ENCODE results near the gene ZBTB20. TPM values are rescaled to one million over a fixed set of nuclear protein-coding genes. Genes with fewer than 3 reads are reported as not detected.

Gene ZBTB20
- total RNA-seq, 1 donor from 2014 or later, result 27.5 TPM

DNA sequence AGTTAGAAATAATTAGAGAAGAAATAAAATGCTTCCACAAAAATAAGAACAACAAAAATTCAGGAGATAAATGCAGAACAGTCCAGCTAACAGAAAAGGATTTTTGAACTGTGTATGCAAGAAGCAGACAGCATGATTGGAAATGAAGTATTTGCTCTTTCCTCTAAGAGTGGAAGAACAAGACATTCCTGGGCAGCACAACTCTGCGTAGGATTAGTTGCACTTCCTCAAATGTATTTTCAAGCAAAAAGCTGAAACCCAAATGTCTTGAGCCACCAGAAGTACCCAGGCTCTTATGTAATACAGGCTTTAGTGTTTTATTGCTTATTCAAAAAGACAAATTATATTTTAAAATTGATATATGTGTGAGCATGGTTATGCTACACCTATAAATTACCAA lies 127.2 kb downstream of the ZBTB20 start:
- no peak overlapping the region for H3K4me3 Mint-ChIP-seq (ENCODE audit: unreplicated experiment)
- H3K27ac Mint-ChIP-seq (ENCODE audit: unreplicated experiment), result no peak overlapping the region
- H3K9me3 Mint-ChIP-seq (ENCODE audit: unreplicated experiment), result no peaks in the 10 kb centered on the region
- H3K27me3 Mint-ChIP-seq (ENCODE audit: unreplicated experiment), result no peaks in the 10 kb centered on the region
- no peak for DNase-seq
- TF ChIP-seq, protein P1, sequence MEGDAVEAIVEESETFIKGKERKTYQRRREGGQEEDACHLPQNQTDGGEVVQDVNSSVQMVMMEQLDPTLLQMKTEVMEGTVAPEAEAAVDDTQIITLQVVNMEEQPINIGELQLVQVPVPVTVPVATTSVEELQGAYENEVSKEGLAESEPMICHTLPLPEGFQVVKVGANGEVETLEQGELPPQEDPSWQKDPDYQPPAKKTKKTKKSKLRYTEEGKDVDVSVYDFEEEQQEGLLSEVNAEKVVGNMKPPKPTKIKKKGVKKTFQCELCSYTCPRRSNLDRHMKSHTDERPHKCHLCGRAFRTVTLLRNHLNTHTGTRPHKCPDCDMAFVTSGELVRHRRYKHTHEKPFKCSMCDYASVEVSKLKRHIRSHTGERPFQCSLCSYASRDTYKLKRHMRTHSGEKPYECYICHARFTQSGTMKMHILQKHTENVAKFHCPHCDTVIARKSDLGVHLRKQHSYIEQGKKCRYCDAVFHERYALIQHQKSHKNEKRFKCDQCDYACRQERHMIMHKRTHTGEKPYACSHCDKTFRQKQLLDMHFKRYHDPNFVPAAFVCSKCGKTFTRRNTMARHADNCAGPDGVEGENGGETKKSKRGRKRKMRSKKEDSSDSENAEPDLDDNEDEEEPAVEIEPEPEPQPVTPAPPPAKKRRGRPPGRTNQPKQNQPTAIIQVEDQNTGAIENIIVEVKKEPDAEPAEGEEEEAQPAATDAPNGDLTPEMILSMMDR (IDR thresholded peaks at IDR 0.05; ENCODE audit: partially characterized antibody, unreplicated experiment), result no peak
- no peaks in the 10 kb centered on the region for H3K36me3 Mint-ChIP-seq (ENCODE audit: unreplicated experiment)
- H3K4me1 Mint-ChIP-seq (ENCODE audit: low read depth, unreplicated experiment), result no peaks in the 10 kb centered on the region

DNA sequence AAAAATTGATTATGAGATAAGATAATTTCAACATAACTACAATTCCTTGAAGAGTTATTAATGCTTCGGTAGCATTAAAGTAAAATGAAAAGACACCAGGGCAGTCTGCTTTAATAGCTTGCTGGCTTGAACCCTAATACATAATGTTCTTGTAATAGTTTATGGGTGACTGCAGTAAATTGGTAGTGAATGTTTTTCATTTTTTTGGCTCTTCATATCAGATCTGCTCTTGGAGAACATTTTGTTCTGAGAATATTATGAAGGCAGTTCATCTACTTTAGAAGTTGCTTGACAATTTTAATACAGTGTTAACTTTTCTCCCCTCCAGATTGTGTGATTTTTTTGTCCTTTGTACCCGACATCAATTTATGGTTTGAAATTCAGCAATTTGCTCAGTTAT lies 128.4 kb downstream of the ZBTB20 start:
- no peaks in the 10 kb centered on the region for H3K36me3 Mint-ChIP-seq (ENCODE audit: unreplicated experiment)
- H3K27ac Mint-ChIP-seq (ENCODE audit: unreplicated experiment), result no peak overlapping the region
- DNase-seq, result no peak
- no peak overlapping the region for H3K4me3 Mint-ChIP-seq (ENCODE audit: unreplicated experiment)
- no peaks in the 10 kb centered on the region for H3K27me3 Mint-ChIP-seq (ENCODE audit: unreplicated experiment)
- H3K9me3 Mint-ChIP-seq (ENCODE audit: unreplicated experiment), result no peaks in the 10 kb centered on the region
- H3K4me1 Mint-ChIP-seq (ENCODE audit: low read depth, unreplicated experiment), result no peaks in the 10 kb centered on the region
- TF ChIP-seq, protein P1 (IDR thresholded peaks at IDR 0.05; ENCODE audit: partially characterized antibody, unreplicated experiment), result no peak

DNA sequence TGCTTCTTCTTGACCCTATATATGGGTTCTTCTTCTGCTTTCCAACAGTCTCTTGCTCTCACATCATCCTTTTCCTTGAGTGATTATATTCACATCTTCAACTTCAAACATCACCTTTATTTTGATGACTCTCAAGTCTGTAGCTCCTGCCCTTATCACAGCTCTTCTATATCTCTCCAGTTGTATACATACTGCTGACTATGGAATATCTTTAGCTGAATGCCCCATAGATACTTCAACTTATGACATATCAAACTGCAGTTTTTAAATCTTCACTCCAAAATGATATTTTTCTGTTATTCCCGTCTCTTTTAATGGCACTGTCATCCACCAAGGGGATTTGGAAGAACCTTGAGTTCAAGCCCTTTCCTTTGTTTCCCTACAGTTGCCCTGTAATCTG lies 139.1 kb downstream of the ZBTB20 start:
- Mint-ChIP-seq H3K9me3 (ENCODE audit: unreplicated experiment) (no peaks in the 10 kb centered on the region), H3K4me3 (ENCODE audit: unreplicated experiment) (no peak overlapping the region), H3K27me3 (ENCODE audit: unreplicated experiment) (no peaks in the 10 kb centered on the region), H3K27ac (ENCODE audit: unreplicated experiment) (no peak overlapping the region), H3K4me1 (ENCODE audit: low read depth, unreplicated experiment) (no peaks in the 10 kb centered on the region), H3K36me3 (ENCODE audit: unreplicated experiment) (no peaks in the 10 kb centered on the region)
- TF ChIP-seq, protein P1 (IDR thresholded peaks at IDR 0.05; ENCODE audit: partially characterized antibody, unreplicated experiment), result no peak
- DNase-seq, result no peak

DNA sequence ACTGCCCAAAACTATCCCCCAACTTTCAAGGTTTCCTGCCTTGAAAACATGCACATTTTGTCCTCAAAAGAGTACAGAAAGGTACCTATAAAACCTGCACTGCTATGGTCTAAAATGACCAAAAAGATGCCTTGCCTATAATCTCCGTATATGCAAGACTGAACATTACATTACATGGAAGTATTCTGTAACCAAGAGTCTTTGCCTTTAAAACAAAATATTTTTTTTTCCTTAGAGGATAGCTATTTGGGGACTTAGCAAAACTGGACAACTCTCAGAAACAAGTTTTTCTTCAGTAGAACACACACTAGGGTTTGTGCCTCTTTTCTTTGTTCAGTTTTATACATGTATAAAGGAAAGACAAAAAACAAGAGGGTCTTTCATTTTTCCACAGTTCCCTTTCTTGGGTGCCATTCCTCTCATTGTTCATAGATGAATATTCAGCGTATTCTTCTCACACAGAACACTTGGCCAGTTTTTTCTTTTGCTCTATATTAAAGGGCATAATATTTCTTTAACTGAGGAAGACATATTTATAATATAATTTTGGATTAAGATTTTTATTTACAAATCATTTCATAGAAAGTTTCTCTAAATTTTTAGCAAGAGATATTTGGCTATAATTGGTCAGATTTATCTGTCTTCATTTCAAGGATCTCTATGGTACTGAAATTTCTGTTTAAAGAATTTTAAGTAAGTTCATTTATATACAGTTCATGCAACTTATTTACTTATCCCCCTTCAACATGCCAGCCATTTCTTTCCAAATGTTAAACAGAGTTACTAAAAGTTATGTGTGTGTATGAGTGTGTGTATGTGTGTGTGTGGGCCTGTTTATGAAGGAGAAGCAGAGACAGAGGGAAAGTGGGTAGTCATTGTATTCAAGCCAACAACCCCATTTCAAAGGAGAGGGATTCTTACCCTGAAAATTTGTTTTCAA lies 142.6 kb downstream of the ZBTB20 start:
- Mint-ChIP-seq H3K27me3 (ENCODE audit: unreplicated experiment) (no peaks in the 10 kb centered on the region), H3K9me3 (ENCODE audit: unreplicated experiment) (no peaks in the 10 kb centered on the region), H3K4me1 (ENCODE audit: low read depth, unreplicated experiment) (no peaks in the 10 kb centered on the region), H3K4me3 (ENCODE audit: unreplicated experiment) (no peak overlapping the region), H3K36me3 (ENCODE audit: unreplicated experiment) (no peaks in the 10 kb centered on the region), H3K27ac (ENCODE audit: unreplicated experiment) (no peak overlapping the region)
- TF ChIP-seq, protein P1 (IDR thresholded peaks at IDR 0.05; ENCODE audit: partially characterized antibody, unreplicated experiment), result no peak
- DNase-seq, result no peak

DNA sequence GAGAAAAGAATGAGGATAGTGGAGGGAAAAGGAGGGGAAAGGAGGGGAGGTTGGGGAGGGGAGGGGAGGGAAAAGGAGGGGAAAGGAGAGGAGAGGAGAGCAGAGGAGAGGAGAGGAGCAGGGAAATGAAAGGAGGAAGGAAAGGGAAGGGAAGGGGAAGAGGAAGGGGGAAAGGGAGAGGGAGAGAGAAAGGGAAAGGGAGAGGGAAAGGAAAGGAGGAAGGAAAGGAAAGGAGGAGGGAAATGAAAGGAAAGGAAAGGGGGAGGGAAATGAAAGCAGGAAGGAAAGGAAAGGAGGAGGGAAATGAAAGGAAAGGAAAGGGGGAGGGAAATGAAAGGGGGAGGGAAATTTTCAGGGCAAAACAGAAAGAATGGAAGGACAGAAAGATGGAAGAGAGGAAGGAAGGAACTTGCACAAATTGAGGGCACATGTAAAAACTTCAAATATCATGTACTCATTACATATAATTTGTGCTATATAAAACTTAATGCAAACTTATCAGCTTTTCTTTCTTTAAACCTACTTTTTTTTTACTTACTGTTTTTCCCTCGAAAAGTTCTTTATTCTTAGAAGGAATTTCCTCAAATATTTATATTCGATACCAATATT lies 148.0 kb downstream of the ZBTB20 start:
- H3K27ac Mint-ChIP-seq (ENCODE audit: unreplicated experiment), result no peak overlapping the region

More for the DNA sequence above, 148.0 kb downstream of the ZBTB20 start:
- DNase-seq, result no peak
- TF ChIP-seq, protein P1 (IDR thresholded peaks at IDR 0.05; ENCODE audit: partially characterized antibody, unreplicated experiment), result no peak
- H3K4me3 Mint-ChIP-seq (ENCODE audit: unreplicated experiment), result no peak overlapping the region
- no peaks in the 10 kb centered on the region for H3K36me3 Mint-ChIP-seq (ENCODE audit: unreplicated experiment)
- H3K27me3 Mint-ChIP-seq (ENCODE audit: unreplicated experiment), result no peaks in the 10 kb centered on the region
- H3K4me1 Mint-ChIP-seq (ENCODE audit: low read depth, unreplicated experiment), result no peaks in the 10 kb centered on the region
- no peaks in the 10 kb centered on the region for H3K9me3 Mint-ChIP-seq (ENCODE audit: unreplicated experiment)
